HCT116 (cell line): Measurements from ENCODE around the gene VASH2. TPM values are rescaled to one million over a fixed set of nuclear protein-coding genes. Genes with fewer than 3 reads are reported as not detected.

Experiments
- ATAC-seq: fragments of 200-7000 bp; cut with Tn5 transposase; 2 replicates; pipeline ENCODE4 v1.9.1; 2020; ENCODE audit warnings: mild to moderate bottlenecking, moderate library complexity
- BruUV-seq: library from RNA; stranded (reverse); fragments of 400-500 nt; replicated peaks from 2 replicates; lab custom pipeline; 2021; lab: Mats Ljungman, UMichigan
- CTCF ChIA-PET: fragments of 300-600 bp; sonication (Branson Sonifier 250); formaldehyde crosslinking; loops from one replicate; lab custom pipeline; 2021; ENCODE audit warnings: antibody characterized with exemption; lab: Charles Lee
- POLR2A ChIA-PET: fragments of 300-600, 350-600 bp; sonication (Branson Sonifier 250); formaldehyde crosslinking; loops from one replicate; lab custom pipeline; 2021; ENCODE audit warnings: antibody characterized with exemption; lab: Charles Lee
- RAD21 ChIA-PET, 2 experiments: fragments of 300-600 bp; sonication (Branson Sonifier 250); formaldehyde crosslinking; loops; one replicate each; lab custom pipeline; 2023; ENCODE audit warnings: low total read pairs in 2 of 2; ENCODE audit not compliant: uncharacterized antibody in 2 of 2, unreplicated experiment in 2 of 2, low non-redundant PET in 1 of 2; lab: Charles Lee
- DNase-seq: peaks from one replicate; pipeline ENCODE4 v3.0.0-alpha.2; 2010; ENCODE audit warnings: low read depth, low spot score
- H2AFZ ChIP-seq: fragments of 200-600 bp; shearing (Covaris generic), sonication (generic); 2 replicates; pipeline ENCODE4 v1.6.1; 2017; ENCODE audit warnings: low read depth, mixed run types, mixed read lengths, antibody characterized with exemption, low read length; ENCODE audit not compliant: poor library complexity, severe bottlenecking
- H3K27ac ChIP-seq: 2 replicates; pipeline ENCODE4 v1.5.1; 2012; ENCODE audit warnings: low read depth, low read length
- H3K27me3 ChIP-seq: fragments of 200-600 bp; sonication (generic); 2 replicates; pipeline ENCODE4 v1.6.1; 2016; ENCODE audit warnings: mixed run types, low read length, mixed read lengths; ENCODE audit not compliant: insufficient read depth
- H3K36me3 ChIP-seq, 2 experiments: fragments of 200-500 bp in 1 of 2; fragments of 200-600 bp in 1 of 2; sonication (Bioruptor generic) in 1 of 2; sonication (generic) in 1 of 2; 2 replicates each; pipeline versions ENCODE4 v1.5.1 to v1.6.1; 2014 to 2016; ENCODE audit warnings: low read length in 2 of 2, inconsistent platforms in 1 of 2, mixed read lengths in 1 of 2, mixed run types in 1 of 2; ENCODE audit not compliant: insufficient read depth in 2 of 2, control insufficient read depth in 1 of 2
- H3K4me1 ChIP-seq, 2 experiments: fragments of 200-600 bp in 1 of 2; sonication (generic) in 1 of 2; 2 replicates each; pipeline versions ENCODE4 v1.5.1 to v1.6.1; 2012 to 2017; ENCODE audit warnings: low read length in 2 of 2, inconsistent platforms in 1 of 2, mild to moderate bottlenecking in 1 of 2, mixed read lengths in 1 of 2, mixed run types in 1 of 2, moderate library complexity in 1 of 2; ENCODE audit not compliant: insufficient read depth in 2 of 2, control insufficient read depth in 1 of 2
- H3K4me2 ChIP-seq: fragments of 200-600 bp; sonication (generic); 2 replicates; pipeline ENCODE4 v1.6.1; 2017; ENCODE audit warnings: mixed run types, low read length, mixed read lengths
- H3K4me3 ChIP-seq, 2 experiments: fragments of 200-600 bp in 1 of 2; sonication (generic) in 1 of 2; replicated peaks in 1 of 2; 2 replicates each; pipeline ENCODE4 v1.5.1; 2011 to 2016; ENCODE audit warnings: low read length in 2 of 2, control low read depth in 1 of 2, low read depth in 1 of 2, mild to moderate bottlenecking in 1 of 2, mixed read lengths in 1 of 2, mixed run types in 1 of 2
- H3K79me2 ChIP-seq: fragments of 200-600 bp; sonication (generic); 2 replicates; pipeline ENCODE4 v1.6.1; 2017; ENCODE audit warnings: mild to moderate bottlenecking, mixed run types, low read length, moderate library complexity, mixed read lengths; ENCODE audit not compliant: insufficient read depth
- H3K9ac ChIP-seq: fragments of 200-600 bp; sonication (generic); 2 replicates; pipeline ENCODE4 v1.6.1; 2016; ENCODE audit warnings: low read length, mixed read lengths
- H3K9me2 ChIP-seq: fragments of 200-600 bp; sonication (generic), shearing (Covaris generic); 2 replicates; pipeline ENCODE4 v1.6.1; 2017; ENCODE audit warnings: mixed run types, mild to moderate bottlenecking, moderate library complexity; ENCODE audit not compliant: insufficient read depth
- H3K9me3 ChIP-seq, 2 experiments: fragments of 200-500 bp in 1 of 2; fragments of 200-600 bp in 1 of 2; sonication (Bioruptor generic) in 1 of 2; sonication (generic) in 1 of 2; 2 replicates each; pipeline ENCODE4 v1.6.1; 2014 to 2017; ENCODE audit warnings: low read length in 2 of 2, mixed read lengths in 2 of 2, inconsistent platforms in 1 of 2, low read depth in 1 of 2, mild to moderate bottlenecking in 1 of 2, mixed run types in 1 of 2, moderate library complexity in 1 of 2; ENCODE audit not compliant: control insufficient read depth in 1 of 2, insufficient read depth in 1 of 2
- H4K20me1 ChIP-seq: fragments of 200-600 bp; sonication (generic), shearing (Covaris generic); 2 replicates; pipeline ENCODE4 v1.6.1; 2017; ENCODE audit warnings: mixed run types, mild to moderate bottlenecking, moderate library complexity; ENCODE audit not compliant: insufficient read depth
- CBX3 ChIP-seq: IDR thresholded peaks from 2 replicates; pipeline ENCODE4 v1.6.1; 2012; ENCODE audit warnings: low read depth
- CTCF ChIP-seq, 3 experiments: fragments of 200-600 bp in 1 of 3; sonication (generic) in 1 of 3; IDR thresholded peaks in 2 of 3; conservative IDR thresholded peaks in 1 of 3; 2 replicates each; pipeline ENCODE4 v1.5.1; 2012 to 2017; ENCODE audit warnings: low read depth in 2 of 3, low read length in 2 of 3, antibody characterized with exemption in 1 of 3, borderline replicate concordance in 1 of 3, control low read depth in 1 of 3, mild to moderate bottlenecking in 1 of 3, mixed read lengths in 1 of 3, mixed run types in 1 of 3, moderate library complexity in 1 of 3; ENCODE audit not compliant: insufficient read depth in 1 of 3
- EZH2 ChIP-seq: fragments of 200-600 bp; sonication (generic); IDR thresholded peaks from 2 replicates; pipeline ENCODE4 v1.6.1; 2017; ENCODE audit warnings: antibody characterized with exemption, mixed run types
- EZH2phosphoT487 ChIP-seq: fragments of 200-600 bp; IDR thresholded peaks from 2 replicates; pipeline ENCODE4 v1.6.1; 2018; ENCODE audit warnings: antibody characterized with exemption, borderline replicate concordance
- FOSL1 ChIP-seq: IDR thresholded peaks from 2 replicates; pipeline ENCODE4 v1.6.1; 2012; ENCODE audit warnings: low read depth
- POLR2A ChIP-seq: IDR thresholded peaks from 2 replicates; pipeline ENCODE4 v1.7.0; 2011; ENCODE audit warnings: borderline replicate concordance; ENCODE audit not compliant: insufficient read depth, insufficient read length; ENCODE audit errors: extremely low read depth
- POLR2AphosphoS5 ChIP-seq: IDR thresholded peaks from 2 replicates; pipeline ENCODE4 v1.6.1; 2011; ENCODE audit warnings: mild to moderate bottlenecking, low read depth, low read length, moderate library complexity
- RAD21 ChIP-seq: IDR thresholded peaks from 2 replicates; pipeline ENCODE4 v1.6.1; 2012; ENCODE audit warnings: low read depth, mild to moderate bottlenecking
- REST ChIP-seq: IDR thresholded peaks from 2 replicates; pipeline ENCODE4 v1.6.1; 2012; ENCODE audit warnings: low read depth
- YY1 ChIP-seq: IDR thresholded peaks from 2 replicates; pipeline ENCODE4 v1.6.1; 2011; ENCODE audit warnings: low read length, low read depth, moderate library complexity, mild to moderate bottlenecking; ENCODE audit not compliant: insufficient replicate concordance; ENCODE audit errors: extremely low read depth
- ZFX ChIP-seq: fragments of 450-650 bp; IDR thresholded peaks from 2 replicates; pipeline ENCODE4 v1.6.1; 2017
- intact Hi-C: fragments of 100-400 bp; cut with micrococcal nuclease; formaldehyde crosslinking; loops from 2 replicates; pipeline ENCODE4 v1.10.0; 2022
- total RNA-seq: library from RNA; stranded (reverse); gene quantifications from one replicate; pipeline ENCODE4 v1.2.1, GENCODE V29; 2021; ENCODE audit not compliant: unreplicated experiment
- TF ChIP-seq, protein P1 (sequence below): IDR thresholded peaks from 2 replicates; pipeline ENCODE4 v1.6.1; 2012

VASH2 gene
- total RNA-seq, 1 experiment from 2014 or later = 5.7 TPM

- RAD21 ChIA-PET = no interaction called here
- DNase-seq = no peak
- H3K9ac ChIP-seq = no peak overlapping the region
- H3K9me2 ChIP-seq = no peaks in the 10 kb centered on the region
- no peak overlapping the region for H3K4me3 ChIP-seq
- H3K36me3 ChIP-seq = no peaks in the 10 kb centered on the region
- H3K27ac ChIP-seq = no peak overlapping the region
- CTCF ChIA-PET = no interaction called here
- no peak overlapping the region for H2AFZ ChIP-seq
- BruUV-seq = no TSS peak
- H3K79me2 ChIP-seq = no peaks in the 10 kb centered on the region
- no peaks in the 10 kb centered on the region for H3K27me3 ChIP-seq
- no peaks in the 10 kb centered on the region for H4K20me1 ChIP-seq
- TF ChIP-seq CTCF (IDR thresholded peaks at IDR 0.05 in 2 of 3, conservative IDR thresholded peaks at IDR 0.05 in 1 of 3; ENCODE audit: borderline replicate concordance in 1 of 3, insufficient read depth in 1 of 3, low read depth in 2 of 3, low read length in 2 of 3) (peak; percentile 33 to 56 (median 50); a peak in 5 of 6 replicates), POLR2A (no peak), RAD21 (peak; percentile 68), CBX3 (no peak)
- H3K9me3 ChIP-seq = no peaks in the 10 kb centered on the region
- H3K4me2 ChIP-seq = no peak overlapping the region
- intact Hi-C loops = no loop called here
- ATAC-seq = peak; percentile 65
- POLR2A ChIA-PET = no interaction called here
- H3K4me1 ChIP-seq = no peaks in the 10 kb centered on the region
Measured at GRCh38 chr1:212915245-212916091, 34.9 kb upstream of the VASH2 start.

DNA sequence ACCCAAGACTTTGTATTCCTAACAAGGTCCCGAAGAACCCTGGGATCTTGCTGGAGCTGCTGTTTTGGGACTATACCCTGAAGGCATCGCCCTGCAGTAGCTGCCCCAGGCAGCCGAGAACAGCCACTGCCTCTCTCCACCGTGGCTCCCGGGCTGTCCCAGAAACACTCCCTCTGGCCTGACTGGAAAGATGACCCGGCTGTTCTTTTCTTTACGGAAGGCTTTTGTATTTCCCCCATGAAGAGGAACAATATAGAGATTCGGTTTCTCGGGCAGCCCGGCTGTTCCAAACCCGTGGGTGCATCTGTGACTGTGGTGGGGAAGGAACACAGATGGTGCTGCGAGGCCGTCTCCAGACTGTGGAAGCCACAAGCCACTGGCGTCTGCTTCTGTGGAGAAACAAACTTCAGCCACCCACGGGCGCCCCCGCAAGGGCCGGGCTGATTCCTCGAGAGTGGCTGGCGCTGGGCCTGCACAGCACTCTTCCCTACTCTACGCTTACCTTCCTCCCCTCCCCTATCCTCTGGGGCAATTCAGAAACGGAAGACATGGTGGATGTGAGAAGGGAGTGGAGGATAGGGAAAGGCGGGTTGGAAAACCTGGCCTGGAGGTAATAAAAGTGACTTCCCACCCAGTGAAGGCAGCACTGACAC, 33.7 kb upstream of the VASH2 start:
- intact Hi-C loops = no loop called here
- H3K79me2 ChIP-seq = no peaks in the 10 kb centered on the region
- H3K9me3 ChIP-seq = no peaks in the 10 kb centered on the region
- ChIA-PET CTCF (no interaction called here), RAD21 (no interaction called here), POLR2A (no interaction called here)
- no TSS peak for BruUV-seq
- DNase-seq = no peak
- H3K9ac ChIP-seq = no peak overlapping the region
- H3K4me3 ChIP-seq = no peak overlapping the region
- H2AFZ ChIP-seq = no peak overlapping the region
- H3K9me2 ChIP-seq = no peaks in the 10 kb centered on the region
- H3K27me3 ChIP-seq = no peaks in the 10 kb centered on the region
- no peak overlapping the region for H3K27ac ChIP-seq
- H3K36me3 ChIP-seq = no peaks in the 10 kb centered on the region
- no peak overlapping the region for H3K4me2 ChIP-seq
- H4K20me1 ChIP-seq = no peaks in the 10 kb centered on the region
- ATAC-seq = peak; percentile 21; the same call in 1 of the 2 replicates
- H3K4me1 ChIP-seq = no peaks in the 10 kb centered on the region
- TF ChIP-seq ZFX (no peak), FOSL1 (no peak), POLR2AphosphoS5 (no peak), EZH2phosphoT487 (no peak), CBX3 (no peak), YY1 (no peak), EZH2 (no peak), REST (no peak)
- TF ChIP-seq, protein P1, sequence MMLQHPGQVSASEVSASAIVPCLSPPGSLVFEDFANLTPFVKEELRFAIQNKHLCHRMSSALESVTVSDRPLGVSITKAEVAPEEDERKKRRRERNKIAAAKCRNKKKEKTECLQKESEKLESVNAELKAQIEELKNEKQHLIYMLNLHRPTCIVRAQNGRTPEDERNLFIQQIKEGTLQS = no peak
